RCC 7860 (cell line): Measurements from ENCODE around the gene CFAP74.

Experiments used
- DNase-seq: peaks from one replicate; pipeline ENCODE4 v3.0.0-alpha.2; 2015; ENCODE audit warnings: low spot score
- FAIRE-seq: peaks from 2 replicates; lab custom pipeline; 2012; peaks lifted over from hg19 to GRCh38; lab: Jason Lieb, UNC

CFAP74 gene

GRCh38 chr1:1971017-1971416 lies 32.6 kb downstream of the CFAP74 start:
- DNase-seq (no peak), FAIRE-seq (no peak)

GRCh38 chr1:1969953-1970716 lies 33.5 kb downstream of the CFAP74 start:
- DNase-seq: no peak
- FAIRE-seq: no peak

- FAIRE-seq (no peak), DNase-seq (no peak)
Measured at GRCh38 chr1:1969505-1969900, 34.1 kb downstream of the CFAP74 start.

GRCh38 chr1:1968767-1969504 lies 34.6 kb downstream of the CFAP74 start:
- FAIRE-seq: no peak

GRCh38 chr1:1967879-1968278 lies 35.7 kb downstream of the CFAP74 start:
- no peak for FAIRE-seq
- no peak for DNase-seq

More at GRCh38 chr1:1968767-1969504, 34.6 kb downstream of the CFAP74 start:
- no peak for DNase-seq

- DNase-seq: no peak
Measured at GRCh38 chr1:1967151-1967550, 36.4 kb downstream of the CFAP74 start.

GRCh38 chr1:1966071-1966740 lies 37.4 kb downstream of the CFAP74 start:
- DNase-seq (no peak), FAIRE-seq (no peak)

More at GRCh38 chr1:1967151-1967550, 36.4 kb downstream of the CFAP74 start:
- FAIRE-seq: no peak

GRCh38 chr1:1965546-1965945 lies 38.0 kb downstream of the CFAP74 start:
- no peak for DNase-seq
- FAIRE-seq: no peak

- no peak for FAIRE-seq
- DNase-seq: no peak
Measured at GRCh38 chr1:1964811-1965210, 38.8 kb downstream of the CFAP74 start.

GRCh38 chr1:1963570-1963969 lies 40.0 kb downstream of the CFAP74 start:
- DNase-seq: no peak
- no peak for FAIRE-seq

- DNase-seq: no peak
- no peak for FAIRE-seq
Measured at GRCh38 chr1:1962752-1963151, 40.8 kb downstream of the CFAP74 start.

GRCh38 chr1:1960480-1961196 lies 42.9 kb downstream of the CFAP74 start:
- DNase-seq: no peak
- no peak for FAIRE-seq

- no peak for FAIRE-seq
- peak; percentile 57 for DNase-seq
Measured at GRCh38 chr1:1959840-1960479, 43.6 kb downstream of the CFAP74 start.

- DNase-seq: no peak
- FAIRE-seq: no peak
Measured at GRCh38 chr1:1959459-1959839, 44.1 kb downstream of the CFAP74 start.

- FAIRE-seq: no peak
- no peak for DNase-seq
Measured at GRCh38 chr1:1958071-1958541, 45.5 kb downstream of the CFAP74 start.

- no peak for FAIRE-seq
Measured at GRCh38 chr1:1957533-1957961, 46.0 kb downstream of the CFAP74 start.

GRCh38 chr1:1956586-1957532 lies 46.7 kb downstream of the CFAP74 start:
- no peak for FAIRE-seq
- no peak for DNase-seq

More at GRCh38 chr1:1957533-1957961, 46.0 kb downstream of the CFAP74 start:
- no peak for DNase-seq

- no peak for FAIRE-seq
Measured at GRCh38 chr1:1956101-1956500, 47.5 kb downstream of the CFAP74 start.

GRCh38 chr1:1955621-1956094 lies 47.9 kb downstream of the CFAP74 start:
- DNase-seq (no peak), FAIRE-seq (no peak)

More at GRCh38 chr1:1956101-1956500, 47.5 kb downstream of the CFAP74 start:
- DNase-seq: no peak
